H4 (cell line): ENCODE results near the gene TMEM106C. TPM values are rescaled to one million over a fixed set of nuclear protein-coding genes. Genes with fewer than 3 reads are reported as not detected.
"Not testable (repeated sequence)": the region's sequence is repeated elsewhere in the genome, so short reads cannot be mapped to it uniquely, and the experiment has no call there.

Source experiments
- DNase-seq: peaks from one replicate; pipeline ENCODE4 v3.0.0-alpha.2; 2015; ENCODE audit warnings: low spot score
- total RNA-seq: library from RNA; depleted of rRNA; stranded (reverse); fragments of >200 nt; shearing (Covaris generic); gene quantifications from 2 replicates; pipeline ENCODE4 v1.2.3, GENCODE V29; 2014

TMEM106C gene
- total RNA-seq, 1 experiment from 2014 or later, result 314 TPM

DNA sequence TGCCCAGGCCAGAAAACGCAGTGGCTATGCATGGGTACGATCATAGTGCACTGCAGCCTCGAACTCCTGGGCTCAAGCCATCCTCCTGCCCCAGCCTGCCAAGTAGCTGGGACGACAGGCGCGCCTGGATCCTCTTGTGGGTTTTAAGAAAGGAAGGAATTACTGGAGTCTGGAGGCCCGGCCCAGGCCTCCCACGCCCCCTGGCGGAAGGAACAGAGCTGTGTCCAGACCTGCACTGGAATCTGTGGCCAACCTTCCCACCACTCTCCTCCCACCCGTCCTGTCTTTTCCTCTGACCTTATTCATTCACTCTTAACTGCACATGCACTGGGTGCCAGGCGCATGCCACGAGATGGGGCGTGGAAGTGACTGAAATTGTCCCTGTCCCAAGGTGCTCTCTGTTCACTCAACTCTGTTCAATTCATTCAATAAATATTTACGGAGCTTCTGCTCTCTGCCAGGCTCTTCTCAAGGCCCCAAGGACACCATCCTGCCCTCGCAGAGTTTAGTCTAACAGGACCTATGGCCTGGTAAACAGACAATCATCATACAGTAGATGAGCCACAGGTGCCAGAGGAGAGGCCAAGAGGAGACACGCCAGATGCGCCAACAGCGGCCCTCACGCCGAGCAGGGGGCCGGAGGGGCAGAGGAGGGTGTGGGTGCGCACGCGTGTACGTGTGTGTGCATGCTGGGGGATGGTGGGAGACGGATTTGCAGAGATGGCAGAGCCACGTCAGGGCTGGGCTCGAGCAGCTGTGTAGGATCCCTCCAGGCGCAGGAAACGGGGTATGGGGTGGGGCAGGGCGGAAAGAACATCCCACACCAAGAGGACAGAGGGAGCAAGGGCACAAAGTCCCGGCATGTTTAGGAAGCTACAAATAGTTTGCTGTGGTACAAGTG lies 13.7 kb upstream of the TMEM106C start:
- peak; percentile 66 for DNase-seq

GRCh38 chr12:47950856-47951468 lies 12.4 kb upstream of the TMEM106C start:
- DNase-seq, result no peak

- DNase-seq, result no peak
Observed at GRCh38 chr12:47954058-47954457, 9.3 kb upstream of the TMEM106C start.

DNA sequence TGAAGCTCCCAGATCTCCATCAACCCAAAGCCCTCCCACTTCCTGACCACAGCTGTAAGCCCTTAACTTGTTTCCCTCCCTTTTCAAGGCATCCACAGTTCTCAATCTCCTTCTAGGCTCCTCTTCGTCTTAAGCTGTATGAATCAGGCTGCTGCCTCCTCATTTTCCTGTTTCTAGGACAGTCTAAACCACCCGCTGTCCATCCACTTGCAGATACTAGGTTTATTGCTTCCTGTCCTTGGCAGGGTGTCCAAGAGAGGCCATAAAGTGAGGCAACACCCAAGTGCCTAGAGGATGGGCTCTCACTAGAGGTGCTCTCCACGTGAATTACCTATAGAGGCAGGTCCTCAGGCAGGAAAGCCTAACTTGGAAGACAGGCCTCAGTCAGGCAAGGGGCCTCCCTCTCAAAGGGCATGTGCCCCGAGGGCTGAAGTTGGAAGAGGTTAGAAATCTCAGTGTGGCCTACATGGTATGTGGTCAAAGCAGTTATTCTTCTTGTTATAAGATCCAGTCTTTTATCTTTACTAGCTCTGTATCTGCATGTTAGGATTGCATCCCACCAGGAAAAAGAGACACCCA lies 8.8 kb upstream of the TMEM106C start:
- no peak for DNase-seq

DNA sequence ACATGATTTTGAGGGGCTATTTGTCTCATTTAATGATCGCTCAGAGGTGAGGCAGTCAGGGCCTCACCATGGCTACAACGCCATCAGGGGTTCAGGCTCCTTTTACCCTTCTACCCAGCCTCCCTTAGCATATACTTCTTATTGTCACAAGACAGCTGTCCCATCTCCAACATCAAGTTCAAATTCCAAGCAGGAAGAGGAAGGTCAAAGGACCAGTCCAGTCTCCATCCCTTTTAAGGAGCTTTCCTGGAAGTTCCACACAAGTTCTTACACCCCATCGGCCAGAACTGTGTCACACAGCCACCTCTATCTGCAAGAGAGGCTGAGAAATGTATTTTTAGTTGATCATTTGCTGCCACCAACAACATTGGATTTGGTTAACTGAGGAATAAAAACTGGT lies 8.3 kb upstream of the TMEM106C start:
- DNase-seq, result no peak

- not testable (repeated sequence) for DNase-seq
Observed at GRCh38 chr12:47957671-47958070, 5.7 kb upstream of the TMEM106C start.

- DNase-seq, result no peak
Observed at GRCh38 chr12:47962198-47962597, 1.2 kb upstream of the TMEM106C start.

DNA sequence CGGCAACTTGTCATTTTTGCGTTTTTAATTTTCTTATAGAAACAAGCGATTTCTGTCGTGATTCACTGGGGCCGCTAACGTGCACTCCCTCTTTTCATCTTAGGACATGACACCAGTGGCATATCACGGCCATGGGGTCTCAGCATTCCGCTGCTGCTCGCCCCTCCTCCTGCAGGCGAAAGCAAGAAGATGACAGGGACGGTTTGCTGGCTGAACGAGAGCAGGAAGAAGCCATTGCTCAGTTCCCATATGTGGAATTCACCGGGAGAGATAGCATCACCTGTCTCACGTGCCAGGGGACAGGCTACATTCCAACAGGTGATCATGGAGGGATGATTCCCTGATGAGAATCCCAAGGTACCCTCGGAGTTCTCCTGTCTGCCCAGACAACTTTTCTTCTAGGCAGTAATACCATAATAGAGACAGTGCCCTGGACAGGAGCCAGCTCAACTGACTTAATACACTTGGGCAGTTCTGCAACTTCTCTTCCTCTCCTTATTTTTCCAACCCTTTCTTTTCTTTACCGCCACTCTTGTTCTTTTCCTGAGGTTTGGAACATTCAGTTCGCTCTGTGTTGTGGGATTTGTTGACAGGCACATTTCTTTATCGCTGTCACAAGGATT lies 821 bp downstream of the TMEM106C start:
- no peak for DNase-seq

- no peak for DNase-seq
Observed at GRCh38 chr12:47965581-47965980, 2.2 kb downstream of the TMEM106C start.

- DNase-seq, result no peak
Observed at GRCh38 chr12:47967461-47968321, 4.3 kb downstream of the TMEM106C start.

DNA sequence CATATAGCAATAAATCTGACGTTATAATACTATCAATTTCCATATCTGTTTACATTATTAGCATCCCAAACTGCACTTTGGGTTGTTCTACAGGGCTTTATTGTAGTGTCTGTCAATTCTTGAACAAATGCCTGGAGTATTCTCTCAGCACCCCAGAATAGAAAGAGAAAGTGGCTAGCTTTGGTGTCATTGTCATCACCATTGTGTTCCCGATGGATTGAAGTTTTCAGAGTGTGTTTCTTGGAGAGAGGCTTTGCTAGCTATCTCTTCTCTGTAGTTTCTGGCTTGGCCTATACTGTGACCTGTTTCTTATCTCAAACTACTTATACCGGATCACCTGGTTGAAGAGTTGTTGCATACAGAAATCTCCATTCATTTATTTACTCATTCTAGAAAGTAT lies 6.4 kb downstream of the TMEM106C start:
- DNase-seq, result no peak

DNA sequence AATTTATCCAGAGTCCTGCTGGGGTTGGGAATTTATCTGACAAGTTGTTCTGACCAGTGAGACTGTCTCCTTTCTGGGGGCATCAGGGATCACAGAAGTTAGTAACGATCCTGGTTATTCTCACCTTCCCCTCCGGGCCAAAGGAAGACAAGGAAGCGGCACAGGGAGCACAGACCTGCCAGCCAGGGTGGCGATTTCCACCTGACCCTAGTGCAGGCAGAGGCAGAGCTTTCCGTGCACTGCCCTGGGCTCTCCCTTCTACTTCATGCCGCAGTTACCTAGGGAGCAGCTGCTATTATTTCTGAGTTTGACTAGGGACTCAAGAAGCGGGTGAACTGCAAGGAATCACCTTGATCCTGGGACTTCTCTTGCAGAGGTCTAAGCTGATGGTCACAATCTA lies 7.4 kb downstream of the TMEM106C start:
- DNase-seq, result no peak

DNA sequence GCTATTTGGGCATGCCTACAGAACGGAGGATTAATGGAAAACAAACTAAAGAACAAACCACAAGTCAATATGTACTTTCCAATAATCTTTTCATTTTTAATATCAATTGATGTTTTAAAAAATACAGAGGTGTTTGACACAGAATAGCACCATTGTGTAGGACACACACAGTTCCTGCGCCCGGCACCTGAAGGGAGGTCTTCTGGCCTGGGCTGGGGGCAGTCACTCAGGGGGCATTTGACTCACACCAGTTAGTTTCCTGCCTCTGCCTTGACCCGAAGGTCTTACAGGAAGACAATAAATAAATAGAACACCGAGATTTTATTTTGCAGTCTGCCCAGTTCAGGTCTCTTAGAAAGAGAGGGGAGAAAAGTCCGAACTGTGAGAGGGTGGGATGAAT lies 9.5 kb downstream of the TMEM106C start:
- DNase-seq, result no peak

- DNase-seq, result no peak
Observed at GRCh38 chr12:47973870-47974269, 10.5 kb downstream of the TMEM106C start.

GRCh38 chr12:47975036-47975620 lies 11.7 kb downstream of the TMEM106C start:
- no peak for DNase-seq

DNA sequence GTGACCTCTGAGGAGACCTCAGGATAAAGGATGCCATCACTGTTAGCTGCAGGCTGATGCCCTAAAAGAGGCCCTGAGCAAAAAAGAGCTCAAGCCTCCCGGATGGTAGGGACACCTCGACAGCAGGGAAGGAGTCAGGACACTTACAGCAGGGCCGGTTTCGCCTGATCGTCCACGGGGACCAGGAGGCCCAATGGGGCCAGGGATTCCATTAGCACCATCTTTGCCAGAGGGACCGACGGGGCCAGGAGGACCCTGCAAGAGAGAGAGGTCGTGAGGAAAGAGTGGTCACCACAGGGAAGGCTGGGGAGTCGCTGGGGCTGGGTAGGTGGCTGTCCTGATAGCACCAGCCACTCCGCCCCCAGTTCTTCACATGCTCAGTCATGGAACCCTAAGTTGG lies 12.4 kb downstream of the TMEM106C start:
- DNase-seq, result no peak

- DNase-seq, result no peak
Observed at GRCh38 chr12:47977046-47977771, 13.8 kb downstream of the TMEM106C start.

GRCh38 chr12:47977772-47978597 lies 14.6 kb downstream of the TMEM106C start:
- DNase-seq, result no peak

DNA sequence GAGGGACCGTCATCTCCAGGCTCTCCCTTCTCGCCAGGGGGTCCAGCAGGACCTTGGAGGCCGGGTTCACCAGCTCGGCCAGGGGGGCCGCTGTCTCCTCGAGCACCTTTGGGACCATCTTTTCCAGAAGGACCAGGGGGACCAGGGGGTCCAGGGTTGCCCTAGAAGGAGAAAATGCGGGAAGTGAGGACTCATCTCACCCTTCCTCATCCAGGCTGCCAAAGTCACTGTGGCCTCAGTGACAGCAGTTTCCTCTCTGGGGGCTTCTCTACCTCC lies 15.1 kb downstream of the TMEM106C start:
- DNase-seq, result no peak

GRCh38 chr12:47979166-47979565 lies 15.8 kb downstream of the TMEM106C start:
- no peak for DNase-seq
